ENCODE measurements around the gene LDLRAP1.

Gene LDLRAP1

DNA sequence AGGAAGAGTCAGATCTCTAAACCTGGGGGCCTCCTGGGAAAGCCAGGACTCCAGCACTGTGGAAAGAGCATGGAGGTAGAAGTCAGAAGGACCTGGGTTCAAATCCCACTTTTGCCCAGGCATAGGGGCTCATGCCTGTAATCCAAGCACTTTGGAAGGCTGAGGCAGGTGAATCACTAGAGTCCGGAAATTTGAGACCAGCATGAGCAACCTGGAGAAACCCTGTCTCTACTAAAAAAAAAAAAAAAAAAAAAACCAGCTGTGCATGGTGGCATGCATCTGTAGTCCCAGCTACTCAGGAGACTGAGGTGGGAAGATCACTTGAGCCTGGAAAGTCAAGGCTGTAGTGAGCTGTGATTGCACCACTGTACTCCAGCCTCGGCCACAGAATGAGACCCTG is 31.8 kb downstream of the LDLRAP1 start:
- no peak overlapping the region for H3K4me3 ChIP-seq (replicated peaks; ENCODE audit: low read depth, low read length)
- no peak for DNase-seq (ENCODE audit: low read depth)
- TF ChIP-seq, protein P1, sequence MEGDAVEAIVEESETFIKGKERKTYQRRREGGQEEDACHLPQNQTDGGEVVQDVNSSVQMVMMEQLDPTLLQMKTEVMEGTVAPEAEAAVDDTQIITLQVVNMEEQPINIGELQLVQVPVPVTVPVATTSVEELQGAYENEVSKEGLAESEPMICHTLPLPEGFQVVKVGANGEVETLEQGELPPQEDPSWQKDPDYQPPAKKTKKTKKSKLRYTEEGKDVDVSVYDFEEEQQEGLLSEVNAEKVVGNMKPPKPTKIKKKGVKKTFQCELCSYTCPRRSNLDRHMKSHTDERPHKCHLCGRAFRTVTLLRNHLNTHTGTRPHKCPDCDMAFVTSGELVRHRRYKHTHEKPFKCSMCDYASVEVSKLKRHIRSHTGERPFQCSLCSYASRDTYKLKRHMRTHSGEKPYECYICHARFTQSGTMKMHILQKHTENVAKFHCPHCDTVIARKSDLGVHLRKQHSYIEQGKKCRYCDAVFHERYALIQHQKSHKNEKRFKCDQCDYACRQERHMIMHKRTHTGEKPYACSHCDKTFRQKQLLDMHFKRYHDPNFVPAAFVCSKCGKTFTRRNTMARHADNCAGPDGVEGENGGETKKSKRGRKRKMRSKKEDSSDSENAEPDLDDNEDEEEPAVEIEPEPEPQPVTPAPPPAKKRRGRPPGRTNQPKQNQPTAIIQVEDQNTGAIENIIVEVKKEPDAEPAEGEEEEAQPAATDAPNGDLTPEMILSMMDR (IDR thresholded peaks at IDR 0.05; ENCODE audit: low read length, missing control alignments) = no peak

DNA sequence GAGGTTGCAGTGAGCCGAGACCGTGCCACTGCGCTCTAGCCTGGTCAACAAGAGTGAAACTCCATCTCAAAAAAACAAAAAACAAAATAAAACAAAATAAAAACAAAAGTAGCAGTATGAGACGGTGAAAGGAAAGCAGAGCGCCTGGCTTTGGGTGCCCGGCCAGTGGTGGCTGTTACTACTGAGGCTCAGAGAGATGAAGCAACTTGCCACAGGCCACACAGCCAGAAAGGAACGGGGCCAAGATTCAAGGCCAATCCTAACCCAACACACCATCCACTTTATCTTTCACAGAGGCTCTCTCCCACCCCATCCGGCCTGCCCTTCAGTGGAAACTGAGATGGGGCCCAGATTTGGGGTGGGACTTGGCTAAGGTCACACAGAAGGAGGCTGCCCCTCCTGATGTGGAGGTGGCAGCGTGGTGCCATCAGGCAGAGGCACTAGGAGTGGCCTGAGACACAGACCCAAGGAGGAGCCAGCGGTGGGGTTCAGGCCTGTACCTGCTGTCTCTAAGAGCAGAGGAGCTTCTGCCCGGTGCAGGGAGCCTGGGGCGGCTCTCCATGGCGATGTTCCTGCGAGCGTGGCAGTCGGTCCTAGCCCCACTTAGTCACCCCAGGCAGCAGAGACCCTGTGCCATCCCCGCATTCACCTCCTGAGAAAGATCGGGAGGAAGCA is 33.2 kb downstream of the LDLRAP1 start:
- TF ChIP-seq, protein P1 (IDR thresholded peaks at IDR 0.05; ENCODE audit: low read length, missing control alignments) = no peak

DNA sequence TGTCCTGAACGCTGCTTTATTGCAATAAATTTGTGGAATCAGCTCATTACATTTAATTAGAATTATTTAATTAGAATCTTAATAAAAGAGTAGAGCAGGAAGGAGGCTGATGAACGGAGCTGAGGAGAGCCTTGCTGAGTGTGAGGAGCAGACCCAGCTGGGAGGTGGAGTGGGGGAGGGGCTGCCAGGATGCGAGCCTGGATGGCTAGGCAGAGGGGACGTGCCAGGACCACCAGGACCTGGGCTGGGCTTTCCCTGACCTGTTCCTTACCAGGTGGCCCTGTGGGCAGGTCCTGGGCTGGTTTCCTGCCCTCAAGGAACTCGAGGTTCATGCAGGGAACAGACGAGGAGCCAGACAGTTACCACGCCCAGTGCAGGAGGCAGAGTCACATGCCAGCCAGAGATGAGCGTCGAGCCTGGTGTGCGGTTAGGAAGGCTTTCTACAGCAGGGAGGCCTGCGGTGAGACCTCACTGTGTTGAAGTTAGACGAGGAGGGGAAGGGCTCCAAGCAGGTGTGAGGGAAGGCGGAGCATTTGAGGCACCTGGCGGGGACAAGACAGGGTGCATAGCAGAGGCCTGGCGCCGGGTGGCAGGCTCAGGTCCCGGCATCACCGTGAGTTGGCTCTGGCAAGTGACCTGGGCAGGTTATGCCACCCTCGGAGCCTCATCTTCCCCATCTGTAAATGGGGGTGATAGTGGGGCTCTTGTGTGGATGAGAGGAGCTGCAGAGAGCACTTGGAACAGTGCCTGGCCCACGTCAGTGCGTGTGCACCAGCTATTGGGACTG is 33.9 kb downstream of the LDLRAP1 start:
- TF ChIP-seq, protein P1 (IDR thresholded peaks at IDR 0.05; ENCODE audit: low read length, missing control alignments) = no peak
- no peak overlapping the region for H3K4me3 ChIP-seq (replicated peaks; ENCODE audit: low read depth, low read length)
- DNase-seq (ENCODE audit: low read depth) = no peak

More for the DNA sequence above, 33.2 kb downstream of the LDLRAP1 start:
- no peak overlapping the region for H3K4me3 ChIP-seq (replicated peaks; ENCODE audit: low read depth, low read length)
- no peak for DNase-seq (ENCODE audit: low read depth)

DNA sequence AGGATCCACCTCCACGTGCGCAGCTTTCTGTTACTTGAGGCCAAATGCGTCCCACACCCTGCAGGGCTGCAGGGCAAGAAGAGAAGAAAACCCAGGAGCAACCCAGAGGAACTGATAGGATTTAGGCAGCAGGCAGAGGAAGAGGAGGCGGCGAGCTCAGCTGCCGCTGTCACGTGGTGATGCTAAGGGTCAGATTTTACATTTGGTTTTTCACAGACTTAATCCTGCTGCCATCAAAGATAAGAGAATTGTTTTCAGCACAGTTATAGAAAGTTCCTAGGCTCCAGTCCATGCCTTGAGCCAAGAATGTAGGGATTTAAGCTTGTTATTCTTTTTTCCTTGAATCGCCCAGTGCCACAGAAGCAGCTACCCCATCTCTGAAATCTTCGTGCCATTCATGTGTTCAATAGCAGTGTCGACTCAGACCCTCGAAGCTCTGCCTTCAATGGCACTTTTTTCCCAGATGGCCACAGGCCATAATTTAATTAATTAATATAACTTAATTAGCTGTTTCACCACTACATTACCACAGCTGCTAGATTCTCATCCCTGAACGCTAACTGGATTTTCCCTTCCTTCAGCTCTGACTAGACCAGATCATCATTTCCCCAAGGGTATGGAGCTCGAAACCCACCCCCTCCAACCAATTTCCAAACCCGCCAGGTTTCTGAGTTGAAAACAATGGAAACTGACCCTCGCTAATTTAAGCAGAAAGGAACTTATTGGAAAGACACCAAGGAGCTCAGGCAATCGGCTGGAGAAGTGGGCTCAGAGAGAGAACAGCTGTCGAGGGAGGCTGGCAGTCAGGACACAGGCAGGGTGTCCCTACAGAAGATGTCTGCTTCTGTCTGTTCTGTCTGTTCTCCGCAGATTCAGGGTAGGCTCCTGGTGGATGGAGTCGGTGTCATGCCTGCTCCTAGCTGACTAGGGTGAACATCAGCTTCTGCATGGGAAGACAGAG is 36.2 kb downstream of the LDLRAP1 start:
- DNase-seq (ENCODE audit: low read depth) = no peak
- TF ChIP-seq, protein P1 (IDR thresholded peaks at IDR 0.05; ENCODE audit: low read length, missing control alignments) = no peak
- no peak overlapping the region for H3K4me3 ChIP-seq (replicated peaks; ENCODE audit: low read depth, low read length)

DNA sequence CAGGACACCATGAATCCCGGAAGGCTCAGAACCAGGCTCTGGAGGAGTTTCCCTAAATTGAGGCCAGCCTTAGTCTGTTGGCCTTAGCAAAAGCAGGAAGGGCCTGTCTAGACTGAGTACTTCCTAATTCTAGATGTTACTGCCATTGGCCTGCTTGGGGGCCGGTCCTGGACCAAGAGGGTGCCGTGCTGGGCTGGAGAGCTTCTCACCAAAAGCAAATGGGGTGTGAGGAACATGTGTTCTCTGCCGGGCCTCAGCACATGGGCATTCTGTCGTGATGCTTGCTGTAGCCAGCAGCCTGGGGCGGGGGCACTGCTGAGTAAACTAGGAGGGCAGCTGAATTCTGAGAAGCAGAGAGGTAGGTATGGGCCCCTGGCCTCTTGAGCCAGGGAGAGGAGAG is 37.5 kb downstream of the LDLRAP1 start:
- no peak for DNase-seq (ENCODE audit: low read depth)
- no peak overlapping the region for H3K4me3 ChIP-seq (replicated peaks; ENCODE audit: low read depth, low read length)
- TF ChIP-seq, protein P1 (IDR thresholded peaks at IDR 0.05; ENCODE audit: low read length, missing control alignments) = no peak

DNA sequence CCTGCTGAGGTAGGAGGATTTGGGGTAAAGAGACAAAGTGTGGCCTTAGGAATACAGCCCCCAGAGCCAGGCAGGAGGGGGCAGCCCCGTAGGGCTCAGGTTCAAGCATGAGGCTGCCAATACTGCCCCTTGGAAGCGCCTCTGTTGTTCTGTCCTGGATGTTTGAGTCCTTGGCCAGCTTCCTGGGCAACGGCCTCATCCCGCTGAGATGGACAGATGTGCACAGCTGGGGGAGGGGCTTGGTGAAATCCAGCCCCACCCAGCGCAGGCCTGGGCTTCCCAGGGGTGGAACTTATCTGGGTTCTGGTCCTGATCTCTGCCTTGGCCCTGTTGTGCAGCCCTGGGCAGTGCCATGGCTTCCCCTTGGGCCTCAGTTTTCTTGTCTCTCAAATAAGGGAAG is 38.4 kb downstream of the LDLRAP1 start:
- H3K4me3 ChIP-seq (replicated peaks; ENCODE audit: low read depth, low read length) = no peak overlapping the region
- TF ChIP-seq, protein P1 (IDR thresholded peaks at IDR 0.05; ENCODE audit: low read length, missing control alignments) = no peak
- DNase-seq (ENCODE audit: low read depth) = no peak
